GM21576 (cell line): ENCODE results near the gene CHADL.

ENCODE experiments used
- ATAC-seq: cut with Tn5 transposase; IDR thresholded peaks from one replicate; pipeline ENCODE4 v1.9.1; 2021; ENCODE audit warnings: mild to moderate bottlenecking, moderate library complexity; ENCODE audit not compliant: unreplicated experiment

Gene CHADL

GRCh38 chr22:41234815-41235695, 5.7 kb downstream of the CHADL start:
- no peak for ATAC-seq

GRCh38 chr22:41231369-41231768, 9.4 kb downstream of the CHADL start:
- no peak for ATAC-seq

- ATAC-seq, result no peak
These were observed 10.3 kb downstream of the CHADL start for GRCh38 chr22:41230401-41230785.

DNA sequence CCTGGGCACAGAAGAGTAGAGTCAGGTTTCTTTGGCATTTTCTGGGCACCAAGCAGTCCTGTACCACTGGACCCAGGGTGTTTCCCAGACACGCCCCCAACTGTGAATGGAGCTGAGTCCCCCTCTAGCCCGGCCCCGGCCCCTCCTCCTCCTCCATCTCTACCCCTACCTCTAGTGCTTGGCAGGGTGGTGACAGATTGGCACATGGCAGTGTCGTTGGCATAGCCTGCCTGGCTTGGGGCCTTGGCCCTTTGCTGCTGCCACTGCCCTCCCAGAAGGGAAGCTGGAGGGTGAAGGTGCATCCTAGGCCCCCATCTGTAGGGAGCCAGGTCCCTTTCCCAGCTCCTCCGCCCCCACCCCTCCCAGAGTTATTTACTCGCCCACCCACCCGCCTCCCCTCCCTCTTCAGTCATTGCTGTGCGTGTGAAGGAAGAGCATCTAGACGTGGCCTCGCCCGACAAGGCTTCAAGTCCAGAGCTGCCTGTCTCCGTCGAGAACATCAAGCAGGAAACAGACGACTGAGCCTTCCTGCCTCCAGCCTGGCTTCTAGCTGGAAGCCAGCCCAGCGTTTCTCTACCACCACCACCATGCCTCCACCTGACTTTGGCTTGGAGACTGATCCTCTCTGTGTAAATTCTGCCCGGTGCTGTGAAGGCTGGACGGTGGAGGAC, 10.9 kb downstream of the CHADL start:
- ATAC-seq, result no peak

- no peak for ATAC-seq
These were observed 11.5 kb downstream of the CHADL start for GRCh38 chr22:41229215-41229614.

DNA sequence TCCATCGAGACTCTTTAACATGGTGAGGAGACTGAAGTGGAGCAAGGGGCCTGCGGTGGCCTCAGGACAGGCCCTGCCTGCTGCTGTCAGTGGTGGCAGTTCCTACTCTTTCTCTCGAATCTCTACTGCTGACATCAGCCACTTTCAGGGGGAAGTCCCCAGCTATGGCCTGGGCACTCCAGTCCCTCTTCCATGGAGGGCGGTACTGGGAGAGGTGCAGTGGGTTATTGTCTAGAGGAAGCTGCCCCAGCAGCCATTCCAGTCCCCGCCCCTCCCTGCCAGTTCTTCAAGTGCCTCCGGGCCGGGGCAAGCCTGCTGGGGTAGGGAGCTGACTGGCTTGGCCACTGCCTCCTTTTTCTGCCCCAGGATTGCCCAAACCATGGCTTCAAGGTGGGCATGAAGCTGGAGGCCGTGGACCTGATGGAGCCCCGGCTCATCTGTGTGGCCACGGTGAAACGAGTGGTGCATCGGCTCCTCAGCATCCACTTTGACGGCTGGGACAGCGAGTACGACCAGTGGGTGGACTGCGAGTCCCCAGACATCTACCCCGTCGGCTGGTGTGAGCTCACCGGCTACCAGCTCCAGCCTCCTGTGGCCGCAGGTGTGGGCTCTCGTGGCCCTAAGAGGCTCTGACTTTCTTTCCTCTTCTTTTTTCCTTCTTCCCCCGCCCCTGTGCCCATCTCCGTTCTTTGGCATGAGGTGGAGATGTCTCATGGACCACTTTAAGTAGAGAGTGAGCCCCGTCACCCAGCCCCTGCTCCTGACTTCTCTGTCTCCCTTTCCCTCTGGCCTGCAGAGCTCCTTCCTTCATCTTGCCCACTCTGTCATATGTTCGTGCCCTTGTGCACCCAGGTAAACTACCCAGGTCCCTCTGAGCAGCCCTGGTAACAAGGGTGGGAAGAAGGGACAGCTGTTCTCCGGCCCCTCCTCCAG, 13.7 kb downstream of the CHADL start:
- no peak for ATAC-seq

- ATAC-seq, result no peak
These were observed 17.2 kb downstream of the CHADL start for GRCh38 chr22:41223535-41223934.

DNA sequence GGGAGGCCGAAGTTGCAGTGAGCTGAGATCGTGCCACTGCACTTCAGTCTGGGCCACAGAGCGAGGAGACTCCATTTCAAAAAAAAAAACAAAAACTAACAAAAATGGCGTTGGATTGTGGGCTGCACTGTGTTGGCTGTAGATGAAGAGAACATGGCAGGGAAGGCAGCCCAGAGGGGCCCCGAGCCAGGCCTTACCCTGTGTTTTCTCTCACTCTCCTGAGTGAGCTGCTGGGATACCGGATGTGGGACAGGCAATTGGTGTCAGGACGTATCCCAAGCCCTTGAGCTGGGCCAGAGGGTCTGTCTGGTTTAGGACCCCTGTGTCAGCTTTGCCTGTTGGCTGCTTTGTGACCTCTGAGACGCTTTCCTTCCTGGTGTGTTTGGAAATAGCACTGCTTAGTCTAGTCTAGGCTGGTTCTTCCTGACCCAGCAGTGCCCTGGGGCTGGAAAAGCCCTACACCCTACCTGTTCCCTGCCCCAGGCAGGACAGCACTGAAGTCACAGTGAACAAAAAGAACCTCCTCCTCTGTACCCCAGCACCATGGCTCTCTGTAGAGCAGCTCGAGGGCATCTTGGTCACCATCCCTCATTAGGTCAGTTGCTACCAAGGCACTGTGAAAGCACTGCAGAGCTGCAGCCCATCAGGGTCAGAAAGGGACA, 17.8 kb downstream of the CHADL start:
- ATAC-seq, result no peak

- no peak for ATAC-seq
These were observed 23.1 kb downstream of the CHADL start for GRCh38 chr22:41217553-41218157.

DNA sequence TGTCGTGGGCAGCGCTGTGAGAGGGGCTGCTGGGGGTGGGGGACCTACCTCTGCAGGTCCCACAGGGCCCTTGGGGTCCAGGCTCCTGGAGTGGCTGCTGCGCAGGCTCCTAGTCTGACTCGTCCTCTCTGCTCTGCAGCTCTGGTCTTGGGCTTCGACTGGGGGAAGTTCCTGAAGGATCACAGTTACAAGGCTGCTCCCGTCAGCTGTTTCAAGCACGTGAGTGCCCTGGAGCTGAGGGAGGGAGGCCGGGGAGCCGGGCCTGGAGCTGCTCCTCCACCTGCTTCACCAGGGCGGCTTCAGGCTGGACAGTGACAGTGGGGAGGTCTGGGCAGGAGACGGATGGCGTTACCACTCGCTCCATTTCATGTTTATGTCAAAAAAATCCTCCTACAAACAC, 23.7 kb downstream of the CHADL start:
- no peak for ATAC-seq

DNA sequence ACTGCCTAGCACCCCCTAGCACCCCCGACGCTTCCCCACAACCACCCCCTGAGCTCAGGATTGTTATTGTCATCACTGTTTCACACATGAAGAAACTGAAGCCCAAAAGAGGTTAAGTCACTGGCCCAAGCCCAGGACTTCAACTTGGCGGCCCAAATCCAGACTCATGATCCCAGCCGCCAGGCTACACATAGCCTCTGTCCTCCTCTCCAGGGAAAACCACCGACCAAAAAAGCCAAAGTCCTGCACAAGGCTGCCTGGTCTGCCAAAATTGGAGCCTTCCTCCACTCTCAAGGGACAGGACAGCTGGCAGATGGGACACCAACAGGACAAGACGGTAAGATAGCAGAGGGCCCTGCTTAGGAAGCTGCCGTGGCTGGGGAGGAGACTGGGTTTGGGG, 24.8 kb downstream of the CHADL start:
- no peak for ATAC-seq

- ATAC-seq, result no peak
These were observed 25.3 kb downstream of the CHADL start for GRCh38 chr22:41215409-41215808.

DNA sequence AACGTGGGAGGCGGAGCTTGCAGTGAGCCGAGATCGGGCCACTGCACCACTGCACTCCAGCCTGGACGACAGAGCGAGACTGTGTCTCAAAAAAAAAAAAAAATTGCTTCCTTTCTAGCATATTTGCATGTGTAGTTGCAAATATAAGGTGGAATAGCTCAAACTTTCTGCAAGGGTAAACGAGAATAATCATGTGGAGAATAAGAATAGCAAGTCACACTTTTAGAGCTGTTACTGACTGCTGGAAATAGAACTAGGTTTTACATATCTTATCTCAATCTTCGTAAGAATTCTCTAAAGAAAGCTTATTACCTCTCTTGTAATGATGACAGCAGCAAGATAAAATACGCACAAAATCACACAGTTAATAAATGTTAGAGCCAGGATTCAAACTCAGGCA, 34.0 kb downstream of the CHADL start:
- no peak for ATAC-seq

DNA sequence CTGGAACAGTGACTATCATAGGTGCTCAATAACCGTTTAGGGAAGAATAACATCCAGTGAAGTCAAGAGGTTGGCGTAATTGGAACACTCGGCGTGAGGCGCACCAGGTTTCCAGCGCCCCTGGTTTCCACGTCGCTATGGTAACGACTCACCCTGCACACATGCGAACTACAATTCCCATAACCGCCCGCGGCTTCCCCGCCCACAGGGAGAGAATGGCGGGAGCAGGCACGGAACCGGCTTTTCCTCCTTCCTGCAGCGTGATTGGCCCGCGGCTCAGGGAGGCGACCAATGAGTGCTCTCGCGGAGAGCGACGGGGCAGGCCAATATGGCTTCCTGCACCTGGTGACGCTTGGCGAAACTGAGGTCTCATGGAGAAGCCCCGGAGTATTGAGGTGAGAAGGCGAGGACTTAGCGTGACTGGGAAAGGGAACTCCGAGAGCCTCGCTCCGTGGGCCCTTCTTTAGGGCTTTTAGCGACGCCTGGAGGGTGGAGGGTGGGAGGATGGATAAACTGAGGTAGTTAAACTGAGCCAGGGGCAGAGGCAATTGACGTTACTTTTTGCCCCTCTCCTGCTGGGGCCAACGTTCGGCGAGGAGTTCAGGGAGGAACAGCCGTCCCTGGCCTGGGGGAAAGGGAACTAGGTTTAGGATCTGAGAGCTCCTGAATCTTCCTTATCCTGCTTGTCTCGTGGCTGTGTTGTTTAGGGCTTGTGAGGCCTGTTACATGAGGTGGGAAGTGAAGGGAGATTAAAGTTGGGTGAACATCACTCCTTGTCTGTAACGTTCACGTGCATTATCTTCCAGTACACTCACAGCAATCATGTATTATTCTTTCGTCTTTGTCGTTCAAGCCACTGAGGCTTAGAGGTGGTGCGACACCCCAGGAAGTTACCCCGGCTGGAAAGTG, 35.5 kb downstream of the CHADL start, which contains the start of gene L3MBTL2:
L3MBTL2 (plus strand) TSS at position 321 of the 909 bp plus-strand sequence; CDS start at position 372, 51 bp downstream.
- peak; percentile 97 for ATAC-seq

DNA sequence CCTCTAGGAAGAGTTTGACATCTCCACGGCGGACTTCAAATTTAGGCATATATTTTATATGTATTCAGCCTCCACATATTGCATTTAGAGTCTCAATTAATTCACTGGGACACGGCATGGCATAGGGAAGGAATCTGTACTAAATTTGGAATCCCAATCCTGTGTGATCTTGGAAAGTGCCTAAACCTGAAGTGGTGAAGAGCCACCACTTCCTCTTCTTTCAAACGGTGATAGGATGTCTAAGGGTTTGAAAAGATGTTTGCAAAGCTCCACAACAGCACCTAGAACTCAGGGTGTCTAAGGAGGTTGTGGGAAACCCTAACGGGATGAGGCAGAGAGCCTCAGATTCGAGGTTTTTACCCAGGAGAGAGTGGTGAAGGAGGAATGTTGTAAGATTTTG, 36.7 kb downstream of the CHADL start:
- no peak for ATAC-seq

DNA sequence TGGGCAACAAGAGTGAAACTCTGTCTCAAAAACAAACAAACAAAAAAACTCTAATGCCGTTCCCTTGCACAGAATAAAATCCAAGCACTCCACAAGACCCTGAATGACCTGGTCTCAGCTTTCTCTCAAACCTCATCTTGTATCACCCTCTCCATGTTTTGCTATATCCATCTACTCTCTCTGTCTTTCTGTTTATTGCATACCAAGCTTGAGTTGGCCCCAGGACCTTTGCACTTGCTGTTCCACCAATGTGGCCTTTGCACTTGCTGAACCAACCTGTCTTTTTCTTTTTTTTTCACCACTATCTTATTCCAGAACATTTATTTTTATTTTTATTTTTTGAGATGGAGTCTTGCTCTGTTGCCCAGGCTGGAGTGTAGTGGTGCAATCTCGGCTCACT, 37.6 kb downstream of the CHADL start:
- no peak for ATAC-seq

GRCh38 chr22:41201141-41201540, 39.6 kb downstream of the CHADL start:
- ATAC-seq, result no peak

- ATAC-seq, result no peak
These were observed 42.6 kb downstream of the CHADL start for GRCh38 chr22:41198027-41198580.
